PC-3 (cell line): ENCODE measurements around the gene CYP11A1. TPM values are rescaled to one million over a fixed set of nuclear protein-coding genes. Genes with fewer than 3 reads are reported as not detected.
"Not testable (repeated sequence)": the region's sequence is repeated elsewhere in the genome, so short reads cannot be mapped to it uniquely, and the experiment has no call there.

Experiments
- ATAC-seq: fragments of 200-7000 bp; cut with Tn5 transposase; 2 replicates; pipeline ENCODE4 v1.9.1; 2020; ENCODE audit warnings: mild to moderate bottlenecking, moderate library complexity
- BruUV-seq: library from RNA; stranded (reverse); fragments of 400-500 nt; replicated peaks from 2 replicates; lab custom pipeline; 2021; lab: Mats Ljungman, UMichigan
- CTCF ChIA-PET: fragments of 300-600 bp; sonication (Branson Sonifier 250); formaldehyde crosslinking; loops from one replicate; lab custom pipeline; 2022; ENCODE audit warnings: antibody characterized with exemption; lab: Charles Lee
- POLR2A ChIA-PET: fragments of 300-600 bp; sonication (Branson Sonifier 250); formaldehyde crosslinking; loops from one replicate; lab custom pipeline; 2022; ENCODE audit warnings: antibody characterized with exemption; ENCODE audit not compliant: unreplicated experiment; lab: Charles Lee
- DNase-seq: peaks from one replicate; pipeline ENCODE4 v3.0.0-alpha.2; 2015
- H2AFZ ChIP-seq: fragments of 300-600 bp; sonication (generic); 2 replicates; pipeline ENCODE4 v1.6.0; 2016; ENCODE audit warnings: antibody characterized with exemption, low read length
- H3F3A ChIP-seq: fragments of 300-600 bp; sonication (generic); one replicate; pipeline ENCODE4 v1.6.0; 2017; ENCODE audit warnings: antibody characterized with exemption, low read length, control low read depth, mild to moderate bottlenecking; ENCODE audit not compliant: unreplicated experiment
- H3K27ac ChIP-seq: fragments of 300-600 bp; sonication (generic); 2 replicates; pipeline ENCODE4 v1.5.1; 2016; ENCODE audit warnings: mild to moderate bottlenecking, low read length
- H3K27me3 ChIP-seq: fragments of 300-600 bp; sonication (generic); 2 replicates; pipeline ENCODE4 v1.6.1; 2016; ENCODE audit warnings: low read length, mixed read lengths
- H3K36me3 ChIP-seq: fragments of 300-600 bp; sonication (generic); 2 replicates; pipeline ENCODE4 v1.6.1; 2016; ENCODE audit warnings: low read depth, mixed run types, low read length, mixed read lengths
- H3K4me1 ChIP-seq: fragments of 300-600 bp; sonication (generic); 2 replicates; pipeline ENCODE4 v1.5.1; 2016; ENCODE audit warnings: low read length; ENCODE audit not compliant: insufficient read depth
- H3K4me2 ChIP-seq: fragments of 300-600 bp; sonication (generic); 2 replicates; pipeline ENCODE4 v1.6.0; 2016; ENCODE audit warnings: low read length
- H3K4me3 ChIP-seq: fragments of 300-600 bp; sonication (generic); 2 replicates; pipeline ENCODE4 v1.5.1; 2016; ENCODE audit warnings: mild to moderate bottlenecking, low read length, mixed read lengths
- H3K79me2 ChIP-seq: fragments of 300-600 bp; sonication (generic); 2 replicates; pipeline ENCODE4 v1.6.1; 2017; ENCODE audit warnings: low read length, mixed read lengths
- H3K9ac ChIP-seq: fragments of 300-600 bp; sonication (generic); 2 replicates; pipeline ENCODE4 v1.6.0; 2016; ENCODE audit warnings: mild to moderate bottlenecking, low read length
- H3K9me2 ChIP-seq: fragments of 300-600 bp; sonication (generic); replicated peaks from 2 replicates; pipeline ENCODE4 v1.6.1; 2016; ENCODE audit warnings: mixed run types, low read length, mixed read lengths
- H3K9me3 ChIP-seq: fragments of 300-600 bp; sonication (generic); 2 replicates; pipeline ENCODE4 v1.6.1; 2016; ENCODE audit warnings: low read length, mixed read lengths
- H4K20me1 ChIP-seq: fragments of 300-600 bp; sonication (generic); 2 replicates; pipeline ENCODE4 v1.6.1; 2016; ENCODE audit warnings: low read length, mixed read lengths
- CTCF ChIP-seq: fragments of 300-600 bp; sonication (generic); conservative IDR thresholded peaks from 2 replicates; pipeline ENCODE4 v1.5.1; 2017; ENCODE audit warnings: antibody characterized with exemption, low read depth, mild to moderate bottlenecking, low read length
- EZH2 ChIP-seq: fragments of 300-600 bp; sonication (generic); IDR thresholded peaks from one replicate; pipeline ENCODE4 v1.6.1; 2017; ENCODE audit warnings: antibody characterized with exemption, mild to moderate bottlenecking, low read length; ENCODE audit not compliant: unreplicated experiment
- EZH2phosphoT487 ChIP-seq: fragments of 300-600 bp; sonication (generic); IDR thresholded peaks from 2 replicates; pipeline ENCODE4 v1.6.1; 2018; ENCODE audit warnings: mild to moderate bottlenecking, antibody characterized with exemption, low read length, borderline replicate concordance
- intact Hi-C: fragments of 100-400 bp; cut with micrococcal nuclease; formaldehyde crosslinking; loops from 2 replicates; pipeline ENCODE4 v1.9.0; 2023
- total RNA-seq: library from RNA; depleted of rRNA; stranded (reverse); fragments of >200 nt; gene quantifications from 2 replicates; pipeline ENCODE4 v1.2.3, GENCODE V29; 2014

Gene CYP11A1
- total RNA-seq, 1 experiment from 2014 or later = 0.18 TPM

- no peaks in the 10 kb centered on the region for H3K27me3 ChIP-seq
- POLR2A ChIA-PET = no interaction called here
- no peak overlapping the region for H3K9ac ChIP-seq
- H3K4me3 ChIP-seq = no peak overlapping the region
- H3K9me2 ChIP-seq = no peaks in the 10 kb centered on the region
- no peaks in the 10 kb centered on the region for H4K20me1 ChIP-seq
- no TSS peak for BruUV-seq
- H3K4me1 ChIP-seq = no peaks in the 10 kb centered on the region
- ATAC-seq (no peak), DNase-seq (no peak)
- H3K4me2 ChIP-seq = no peak overlapping the region
- TF ChIP-seq CTCF (no peak), EZH2 (no peak), EZH2phosphoT487 (no peak)
- CTCF ChIA-PET = no interaction called here
- no peaks in the 10 kb centered on the region for H3K36me3 ChIP-seq
- no peaks in the 10 kb centered on the region for H3K79me2 ChIP-seq
- H2AFZ ChIP-seq = no peak overlapping the region
- no peak overlapping the region for H3K27ac ChIP-seq
- no peaks in the 10 kb centered on the region for H3K9me3 ChIP-seq
- intact Hi-C loops = no loop called here
- H3F3A ChIP-seq = no peaks in the 10 kb centered on the region
Observed at GRCh38 chr15:74362482-74362881, 5.0 kb downstream of the CYP11A1 start.

- H4K20me1 ChIP-seq, POLR2A ChIA-PET, H3K9me3 ChIP-seq, CTCF ChIA-PET, ATAC-seq, intact Hi-C loops, H3K4me1 ChIP-seq, H3K27me3 ChIP-seq, H3K9me2 ChIP-seq, BruUV-seq, H3F3A ChIP-seq, H2AFZ ChIP-seq, H3K4me3 ChIP-seq, DNase-seq, H3K36me3 ChIP-seq, H3K27ac ChIP-seq, H3K79me2 ChIP-seq, H3K4me2 ChIP-seq, H3K9ac ChIP-seq: not testable (repeated sequence)
Observed at GRCh38 chr15:74360855-74361254, 6.6 kb downstream of the CYP11A1 start.

GRCh38 chr15:74359376-74359775 lies 8.1 kb downstream of the CYP11A1 start:
- not testable (repeated sequence) for H3K79me2 ChIP-seq

GRCh38 chr15:74357514-74357913 lies 9.9 kb downstream of the CYP11A1 start:
- CTCF ChIA-PET, H3K4me2 ChIP-seq, ATAC-seq: not testable (repeated sequence)

More at GRCh38 chr15:74359376-74359775, 8.1 kb downstream of the CYP11A1 start:
- H3F3A ChIP-seq, H4K20me1 ChIP-seq, H3K27me3 ChIP-seq, DNase-seq, H3K36me3 ChIP-seq, intact Hi-C loops, H3K4me1 ChIP-seq, ATAC-seq, H3K9me3 ChIP-seq, POLR2A ChIA-PET, H3K27ac ChIP-seq, H3K4me3 ChIP-seq, CTCF ChIA-PET, BruUV-seq, H3K9me2 ChIP-seq, H3K9ac ChIP-seq, H3K4me2 ChIP-seq, H2AFZ ChIP-seq: not testable (repeated sequence)

GRCh38 chr15:74356050-74356449 lies 11.4 kb downstream of the CYP11A1 start:
- H3K9me2 ChIP-seq, H3K4me2 ChIP-seq, DNase-seq, H3K27me3 ChIP-seq, H3K9me3 ChIP-seq, H3F3A ChIP-seq, H3K27ac ChIP-seq, H3K4me1 ChIP-seq, intact Hi-C loops, H3K36me3 ChIP-seq, H4K20me1 ChIP-seq, H2AFZ ChIP-seq, H3K4me3 ChIP-seq, CTCF ChIA-PET, BruUV-seq, POLR2A ChIA-PET, ATAC-seq, H3K79me2 ChIP-seq, H3K9ac ChIP-seq: not testable (repeated sequence)

More at GRCh38 chr15:74357514-74357913, 9.9 kb downstream of the CYP11A1 start:
- H3K79me2 ChIP-seq, H3K4me3 ChIP-seq, H3K36me3 ChIP-seq, H3K9me2 ChIP-seq, H3K27me3 ChIP-seq, H4K20me1 ChIP-seq, H3K9ac ChIP-seq, H3F3A ChIP-seq, intact Hi-C loops, H3K27ac ChIP-seq, BruUV-seq, H3K4me1 ChIP-seq, POLR2A ChIA-PET, H3K9me3 ChIP-seq, H2AFZ ChIP-seq, DNase-seq: not testable (repeated sequence)

GRCh38 chr15:74353992-74354391 lies 13.5 kb downstream of the CYP11A1 start:
- BruUV-seq, H2AFZ ChIP-seq, intact Hi-C loops: not testable (repeated sequence)

More at GRCh38 chr15:74353992-74354391, 13.5 kb downstream of the CYP11A1 start:
- H3K4me1 ChIP-seq, H3K9ac ChIP-seq, H3K4me3 ChIP-seq, POLR2A ChIA-PET, H3K36me3 ChIP-seq, ATAC-seq, CTCF ChIA-PET, H3K27me3 ChIP-seq, H4K20me1 ChIP-seq, H3K9me2 ChIP-seq, H3K27ac ChIP-seq, DNase-seq, H3K79me2 ChIP-seq, H3K4me2 ChIP-seq, H3K9me3 ChIP-seq, H3F3A ChIP-seq: not testable (repeated sequence)
